Left lobe of liver (tissue), 2 donors: ENCODE results near the gene WNT3A. TPM values are rescaled to one million over a fixed set of nuclear protein-coding genes. Genes with fewer than 3 reads are reported as not detected.
A peak's percentile ranks its signal among the peaks of the same experiment; 100 is the strongest.

Experiments used
- ATAC-seq: fragments of 200-7000 bp; cut with Tn5 transposase; one replicate; pipeline ENCODE4 v1.9.1; 2020; ENCODE audit warnings: mild to moderate bottlenecking, moderate library complexity
- DNase-seq: peaks from one replicate; pipeline ENCODE4 v3.0.0-alpha.2; 2020; ENCODE audit warnings: low spot score
- total RNA-seq: library from RNA; stranded (reverse); gene quantifications from one replicate; pipeline ENCODE4 v1.2.1, GENCODE V29; 2021
- donor health status: DM: no; HTN: no; CAD: no; lungs with moderate emphysema.
- donor health status: DM: no; HTN: yes; CAD: no.

Gene WNT3A
- total RNA-seq, 1 donor from 2014 or later = not detected

- ATAC-seq = no peak
- DNase-seq = no peak
These were observed 89.1 kb downstream of the WNT3A start for GRCh38 chr1:228095938-228096337.

- DNase-seq (peak; percentile 41), ATAC-seq (no peak)
These were observed 89.9 kb downstream of the WNT3A start for GRCh38 chr1:228096416-228097332.

- ATAC-seq (no peak), DNase-seq (no peak)
These were observed 90.7 kb downstream of the WNT3A start for GRCh38 chr1:228097333-228098081.

- DNase-seq (peak; percentile 42), ATAC-seq (no peak)
These were observed 91.6 kb downstream of the WNT3A start for GRCh38 chr1:228098323-228098931.

- ATAC-seq (no peak), DNase-seq (peak; percentile 43)
These were observed 92.5 kb downstream of the WNT3A start for GRCh38 chr1:228099331-228099732.

- no peak for ATAC-seq
These were observed 94.2 kb downstream of the WNT3A start for GRCh38 chr1:228100822-228101613.

GRCh38 chr1:228101614-228101993, 94.8 kb downstream of the WNT3A start:
- peak; percentile 49 for DNase-seq

More at GRCh38 chr1:228100822-228101613, 94.2 kb downstream of the WNT3A start:
- DNase-seq = peak; percentile 48

GRCh38 chr1:228101994-228102790, 95.4 kb downstream of the WNT3A start:
- DNase-seq (peak; percentile 60), ATAC-seq (peak; percentile 3)

More at GRCh38 chr1:228101614-228101993, 94.8 kb downstream of the WNT3A start:
- ATAC-seq = no peak

- DNase-seq (peak; percentile 95), ATAC-seq (peak; percentile 80)
These were observed 96.2 kb downstream of the WNT3A start, which contains the start of gene C1orf35 for GRCh38 chr1:228102791-228103620. Gene C1orf35, minus strand, starts transcription at chr1:228103325. Its CDS starts 98 bp downstream, at chr1:228103227.

GRCh38 chr1:228104526-228105269, 97.9 kb downstream of the WNT3A start:
- peak; percentile 74 for DNase-seq
- ATAC-seq = peak; percentile 2

- ATAC-seq (no peak), DNase-seq (no peak)
These were observed 98.6 kb downstream of the WNT3A start for GRCh38 chr1:228105270-228105995.

- DNase-seq (no peak), ATAC-seq (no peak)
These were observed 99.4 kb downstream of the WNT3A start for GRCh38 chr1:228105996-228106799.

- ATAC-seq (no peak), DNase-seq (no peak)
These were observed 99.9 kb downstream of the WNT3A start for GRCh38 chr1:228106800-228107054.

- DNase-seq = no peak
These were observed 100.8 kb downstream of the WNT3A start for GRCh38 chr1:228107636-228108035.

GRCh38 chr1:228108055-228108690, 101.4 kb downstream of the WNT3A start:
- ATAC-seq = no peak
- DNase-seq = no peak

More at GRCh38 chr1:228107636-228108035, 100.8 kb downstream of the WNT3A start:
- ATAC-seq = no peak

GRCh38 chr1:228108742-228109072, 101.9 kb downstream of the WNT3A start:
- DNase-seq (no peak), ATAC-seq (no peak)
